Activated CD4-positive, CD25-positive, alpha-beta regulatory T cell (primary cell): ENCODE results near the gene CDCA8.
A peak's percentile ranks its signal among the peaks of the same experiment; 100 is the strongest.
"Not testable (repeated sequence)": the region's sequence is repeated elsewhere in the genome, so short reads cannot be mapped to it uniquely, and the experiment has no call there.

ENCODE experiments used
- DNase-seq, 4 experiments: peaks; one replicate each; lab custom pipeline; 2025; lab: John Stamatoyannopoulos, UW

CDCA8 gene

DNA sequence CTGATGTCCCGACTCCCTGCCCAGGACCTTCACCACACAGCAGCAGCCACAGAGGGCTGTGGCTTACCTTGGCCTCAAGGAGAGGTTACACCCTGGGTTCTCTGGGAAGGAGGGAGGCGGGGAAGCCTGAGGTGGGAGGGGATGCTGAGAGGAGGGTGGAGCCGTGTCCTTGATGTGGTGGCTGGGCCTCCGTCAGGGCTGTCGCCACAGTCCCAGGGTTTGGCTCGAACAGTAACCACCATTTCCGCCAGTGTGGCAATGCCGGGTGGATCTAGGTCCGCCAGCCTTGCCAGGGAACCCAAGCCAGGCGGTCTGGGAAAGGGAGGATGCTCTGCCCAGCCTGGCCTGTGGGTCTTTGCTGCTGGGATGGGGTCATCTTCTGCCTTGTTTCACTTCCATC, 18.4 kb upstream of the CDCA8 start:
- DNase-seq, result no peak

DNA sequence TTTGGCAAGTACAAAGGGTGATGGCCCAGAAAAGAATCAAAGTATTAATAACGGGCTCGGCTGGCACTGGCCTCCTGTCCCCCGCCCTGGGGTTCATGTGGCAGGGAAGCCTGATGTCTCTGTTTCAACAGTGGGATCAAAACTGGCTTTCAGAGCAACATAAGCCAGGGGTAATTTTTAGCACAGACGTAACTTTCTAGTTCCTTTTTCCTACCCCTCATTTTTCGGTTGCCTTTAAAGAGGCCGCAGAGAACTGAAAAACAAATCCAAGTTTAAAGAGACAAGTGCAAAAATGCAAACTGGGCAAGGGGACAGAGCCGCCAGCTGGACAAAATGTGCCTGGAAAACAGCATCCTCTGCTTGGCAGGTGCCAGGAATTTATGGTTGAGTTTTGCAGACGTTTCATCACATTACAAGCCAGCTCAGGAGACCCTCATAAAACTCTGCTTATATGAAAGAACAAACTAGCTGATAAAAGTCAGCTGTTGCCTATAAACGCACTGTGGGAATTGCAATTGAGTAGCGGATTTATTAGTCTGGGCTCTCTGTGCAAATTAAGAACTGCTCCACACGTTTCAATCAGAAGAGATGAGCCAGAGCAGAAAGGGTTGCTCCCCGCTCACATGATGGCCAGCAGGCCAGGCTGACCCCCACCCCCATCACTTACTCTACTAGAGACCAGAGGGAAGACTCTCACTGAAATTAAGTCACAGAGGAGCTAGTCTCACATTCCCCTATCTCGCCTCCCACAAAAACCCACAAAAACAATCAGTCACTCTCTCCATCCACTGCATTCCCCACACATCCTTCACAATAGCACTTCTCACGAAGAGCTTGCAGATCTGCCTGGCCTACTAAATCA, 15.8 kb upstream of the CDCA8 start:
- no peak for DNase-seq

DNA sequence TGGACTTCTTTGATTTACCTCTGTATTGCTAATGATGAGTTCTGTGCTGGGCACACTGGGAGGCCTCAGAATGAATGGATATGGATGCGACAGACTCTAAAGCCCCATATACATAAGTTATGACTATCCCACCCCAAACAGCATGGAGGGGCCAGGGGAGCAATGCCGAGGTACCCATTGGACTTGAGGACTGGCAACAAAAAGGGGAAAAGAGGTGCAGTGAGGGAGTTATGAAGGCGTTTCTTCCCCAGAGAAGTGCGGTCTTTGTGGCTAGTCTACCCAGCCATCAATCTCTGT, 15.2 kb upstream of the CDCA8 start:
- no peak for DNase-seq

DNA sequence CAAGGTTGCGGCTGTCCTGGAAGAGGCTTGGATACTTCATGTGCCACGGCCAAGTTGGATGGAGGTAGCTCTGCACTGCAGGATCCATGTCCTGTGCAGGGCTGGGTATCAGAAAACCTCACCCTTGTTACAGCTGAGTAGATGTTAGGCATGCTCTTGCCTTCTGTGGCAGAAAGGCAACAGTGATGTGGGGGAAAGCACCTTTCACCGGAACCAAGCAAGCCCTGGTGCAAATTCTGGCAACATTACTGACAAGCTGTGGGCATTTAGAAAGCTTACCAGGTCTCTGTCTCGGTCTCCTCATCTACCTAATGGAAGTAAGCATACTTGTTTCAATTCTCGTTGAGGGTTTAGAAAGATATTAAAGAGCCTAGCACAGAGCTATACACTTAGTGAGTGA, 14.5 kb upstream of the CDCA8 start:
- no peak for DNase-seq

DNA sequence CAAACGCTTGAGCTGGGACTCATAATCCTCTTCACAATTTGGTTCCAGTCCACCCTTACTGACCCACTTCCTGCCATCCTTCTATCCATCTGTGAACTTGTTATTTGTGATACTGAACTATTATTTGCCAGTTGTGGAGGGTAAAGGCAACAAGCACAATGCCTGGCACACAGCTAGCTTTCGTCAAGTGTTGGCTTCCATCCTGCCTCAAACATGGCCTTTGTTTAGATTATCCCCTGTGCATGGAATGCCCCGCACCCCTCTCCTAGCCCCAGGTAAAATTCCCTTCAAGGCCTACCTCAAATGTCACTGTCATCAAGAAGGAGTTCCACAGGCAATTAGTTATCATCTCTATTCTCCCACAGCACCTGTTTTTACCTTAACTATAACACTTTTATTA, 11.4 kb upstream of the CDCA8 start:
- DNase-seq, result no peak

DNA sequence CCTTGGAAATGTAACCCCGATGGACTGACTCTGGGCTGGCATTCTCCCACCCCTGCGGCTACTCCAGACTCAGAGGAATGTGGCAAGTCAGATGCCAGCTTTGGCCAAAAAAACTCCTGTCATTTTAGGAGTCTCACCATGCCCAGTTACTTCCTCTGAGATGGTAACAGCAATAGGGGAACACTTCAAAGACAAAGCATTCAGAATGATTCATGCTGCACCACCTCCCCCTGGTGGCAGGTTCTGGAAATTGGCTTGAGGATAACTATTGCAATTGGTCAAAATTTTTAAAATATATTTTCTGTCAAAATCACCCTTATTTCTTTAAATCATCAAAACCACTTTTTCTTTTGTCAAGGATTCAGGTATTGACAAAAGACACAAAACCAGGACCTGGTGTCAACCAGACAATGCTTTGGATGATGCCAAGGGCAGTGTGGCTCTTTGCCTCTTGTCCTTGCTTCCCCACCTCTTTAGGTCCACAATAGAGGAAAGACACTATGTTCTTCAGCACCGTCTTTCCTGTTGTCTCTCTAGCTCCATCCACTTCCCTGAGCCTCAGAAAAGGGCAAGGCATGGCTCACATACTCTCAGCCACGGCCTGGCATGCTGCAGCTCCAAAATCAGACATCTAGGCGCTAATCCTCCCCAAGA, 9.9 kb upstream of the CDCA8 start:
- DNase-seq, result peak; percentile 47 to 74 (median 56)

DNA sequence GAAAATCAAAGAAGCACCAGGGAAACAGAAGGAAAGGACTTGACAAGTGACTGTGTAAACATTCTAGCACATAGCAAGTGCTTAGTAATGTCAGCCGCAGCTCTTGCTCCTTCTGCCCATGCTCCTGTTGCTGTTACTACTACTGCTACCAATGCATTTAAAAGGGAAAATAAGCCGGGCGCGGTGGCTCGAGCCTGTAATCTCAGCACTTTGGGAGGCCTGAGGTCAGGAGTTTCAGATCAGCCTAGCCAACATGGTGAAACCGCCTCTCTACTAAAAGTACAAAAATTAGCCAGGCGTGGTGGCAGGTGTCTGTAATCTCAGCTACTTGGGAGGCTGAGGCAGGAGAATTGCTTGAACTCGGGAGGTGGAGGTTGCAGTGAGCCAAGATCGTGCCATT, 8.1 kb upstream of the CDCA8 start:
- DNase-seq, result not testable (repeated sequence)

DNA sequence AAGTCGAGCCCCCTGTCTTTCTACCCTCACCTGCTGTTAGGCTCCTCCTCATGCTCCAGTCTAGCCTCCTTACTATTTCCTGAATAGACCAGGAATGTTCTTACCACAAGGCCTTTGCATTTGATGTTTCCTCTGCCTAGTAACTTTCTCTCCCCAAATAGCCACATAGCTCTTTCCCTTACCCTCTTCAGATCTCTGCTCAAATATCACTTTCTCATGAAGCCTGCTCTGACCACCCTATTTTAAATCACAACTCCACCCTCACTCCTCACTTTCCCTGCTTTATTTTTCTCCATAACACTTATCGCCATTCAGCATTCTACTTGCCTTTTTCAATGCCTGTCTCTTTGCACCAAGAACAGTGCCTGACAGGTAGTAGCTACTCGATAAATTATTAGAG, 6.6 kb upstream of the CDCA8 start:
- DNase-seq, result no peak

DNA sequence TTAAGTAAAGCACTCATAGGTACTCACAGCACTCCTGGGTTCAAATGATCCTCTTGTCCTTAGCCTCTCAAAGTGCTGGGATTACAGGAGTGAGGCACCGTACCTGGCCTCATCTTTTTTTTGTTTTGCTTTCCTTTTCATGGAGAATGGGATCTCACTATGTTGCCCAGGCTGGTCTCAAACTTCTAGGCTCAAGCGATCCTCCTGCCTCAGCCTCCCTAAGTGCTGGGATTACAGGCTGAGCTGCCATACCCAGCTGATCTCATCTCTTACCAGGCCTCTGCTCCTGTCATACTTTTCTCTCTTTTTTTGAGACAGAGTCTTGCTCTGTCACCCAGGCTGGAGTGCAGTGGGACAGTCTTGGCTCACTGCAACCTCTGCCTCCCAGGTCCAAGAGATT, 4.6 kb upstream of the CDCA8 start:
- not testable (repeated sequence) for DNase-seq

DNA sequence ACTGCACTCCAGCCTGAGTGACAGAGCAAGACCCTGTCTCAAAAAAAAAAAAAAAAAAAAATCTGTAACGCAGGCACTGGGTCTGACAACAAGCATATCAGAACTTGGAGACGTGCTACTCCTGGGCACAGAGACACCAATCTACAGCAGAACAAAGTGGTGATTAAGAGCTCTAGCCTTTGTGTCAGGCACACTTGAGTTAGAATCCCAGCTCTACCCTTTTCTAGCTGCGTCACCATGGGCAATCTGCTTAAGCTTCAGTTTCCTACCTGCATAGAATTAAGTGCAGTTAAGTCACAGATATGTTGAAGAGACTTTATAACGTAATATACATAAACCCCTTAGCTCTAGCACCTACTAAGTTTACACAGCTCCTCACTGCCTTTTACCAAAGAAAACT, 3.4 kb upstream of the CDCA8 start:
- no peak for DNase-seq

DNA sequence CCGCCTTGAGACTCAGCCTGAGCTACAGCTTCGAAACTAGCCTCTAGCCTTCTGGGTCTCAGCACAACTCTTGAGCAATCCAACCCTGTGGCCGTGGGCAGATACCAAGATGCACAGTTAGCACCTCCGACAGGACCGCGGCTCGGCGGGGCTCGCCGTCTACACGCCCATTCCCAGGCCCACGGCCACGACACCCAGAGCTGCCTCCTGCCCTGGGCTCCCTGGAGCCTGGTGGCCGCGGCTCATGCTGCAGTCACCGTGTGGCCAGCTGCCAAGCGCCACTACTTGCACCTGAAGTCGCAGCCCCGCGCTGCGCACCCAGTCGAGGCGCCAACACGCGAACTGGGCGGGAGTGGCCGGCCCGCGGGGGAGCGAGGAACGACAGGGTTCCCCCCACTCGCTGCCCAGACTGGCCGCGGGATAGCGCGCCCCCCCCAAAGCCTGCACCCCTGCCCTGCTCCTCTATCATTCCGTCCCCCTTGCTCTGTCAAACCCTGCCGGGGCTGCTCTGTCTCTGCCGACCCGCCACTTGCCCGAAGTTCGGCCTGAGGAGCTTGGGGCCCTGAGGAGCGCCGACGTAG, 729 bp upstream of the CDCA8 start:
- peak in 2 of 4 experiments; percentile 7 to 37 for DNase-seq

DNA sequence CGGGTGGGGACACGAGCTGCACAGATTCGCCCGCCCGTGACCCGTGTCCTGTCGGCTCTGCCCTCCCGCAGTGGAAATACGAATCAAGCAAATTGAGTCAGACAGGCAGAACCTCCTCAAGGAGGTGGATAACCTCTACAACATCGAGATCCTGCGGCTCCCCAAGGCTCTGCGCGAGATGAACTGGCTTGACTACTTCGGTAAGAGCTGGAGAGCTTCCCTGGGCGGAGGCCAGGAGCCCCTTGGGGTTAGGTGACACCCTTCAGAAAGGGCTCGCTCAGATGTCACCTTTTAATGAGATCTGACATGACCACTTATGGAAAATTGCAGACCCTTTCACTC, 489 bp downstream of the CDCA8 start:
- no peak for DNase-seq

DNA sequence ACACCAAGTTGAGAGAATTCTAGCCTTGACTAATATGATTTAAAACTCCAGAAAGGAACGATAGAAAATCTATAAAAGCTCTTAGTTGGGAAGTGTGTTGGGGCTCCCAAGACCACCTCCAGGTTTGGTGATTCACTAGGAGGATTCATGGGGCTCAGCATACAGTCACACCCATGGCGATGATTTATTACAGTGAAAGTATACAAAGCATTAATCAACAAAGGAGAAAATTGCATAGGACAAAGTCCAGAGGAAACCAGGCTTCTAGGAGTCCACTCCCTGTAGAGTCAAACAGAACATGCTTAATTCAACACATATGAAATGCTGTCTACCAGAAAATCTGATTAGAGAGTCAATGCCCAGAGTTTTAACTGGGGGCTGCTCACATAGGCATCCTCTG, 4.8 kb downstream of the CDCA8 start:
- no peak for DNase-seq

DNA sequence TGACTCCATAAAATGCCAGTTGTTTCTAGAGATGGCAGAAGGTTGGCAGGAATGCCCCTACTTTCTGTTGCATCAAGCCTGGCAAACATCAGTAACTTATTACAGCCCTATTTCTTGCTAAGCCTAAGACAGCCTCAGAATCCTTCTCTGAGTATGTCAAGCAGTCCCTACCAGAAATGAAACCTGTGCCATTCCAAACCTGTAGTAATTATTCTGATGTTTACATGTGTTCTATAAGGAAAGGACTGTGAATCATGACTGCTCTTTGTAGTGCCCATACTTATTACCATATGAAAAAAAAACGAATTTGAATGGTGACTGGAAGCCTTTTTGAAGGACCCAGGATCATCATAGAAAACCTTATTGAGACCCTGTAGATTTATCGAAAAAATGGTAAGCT, 5.4 kb downstream of the CDCA8 start:
- no peak for DNase-seq

DNA sequence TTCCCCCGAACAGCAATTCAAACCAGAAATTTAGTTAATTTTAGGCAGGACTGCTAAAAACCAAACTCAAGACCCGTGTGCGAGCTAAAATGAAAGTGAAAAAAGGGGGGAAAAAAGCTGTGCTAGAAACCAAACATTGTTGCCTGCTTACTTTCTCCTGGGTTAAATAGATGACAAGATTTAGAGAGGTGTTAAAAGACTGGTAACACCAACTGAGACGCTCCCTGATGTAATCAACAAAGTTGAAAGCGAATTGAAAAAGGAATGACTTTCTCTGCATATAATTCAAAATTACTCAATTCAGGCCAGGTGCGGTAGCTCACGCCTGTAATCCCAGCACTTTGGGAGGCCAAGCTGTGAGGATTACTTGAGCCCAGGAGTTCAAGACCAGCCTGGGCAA, 6.8 kb downstream of the CDCA8 start:
- no peak for DNase-seq

DNA sequence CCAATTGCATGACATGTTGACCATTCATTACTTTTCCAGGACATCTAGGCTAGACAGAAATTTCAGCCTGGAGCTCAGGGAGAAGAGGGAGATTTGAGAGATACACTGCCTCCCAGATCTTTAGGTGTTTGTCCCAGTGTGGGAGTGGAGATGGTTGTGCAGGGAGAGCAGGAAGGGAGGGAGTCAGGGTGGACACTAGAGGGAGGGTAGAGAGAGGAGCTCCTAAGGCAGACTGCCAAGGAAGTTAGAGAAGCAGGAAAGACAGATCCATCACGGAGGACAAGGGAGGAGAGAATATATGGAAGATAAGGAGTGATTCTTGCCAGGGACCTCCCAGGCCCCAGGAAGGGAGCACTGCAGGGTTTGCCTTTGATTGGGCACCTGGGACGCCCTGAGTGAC, 8.7 kb downstream of the CDCA8 start:
- no peak for DNase-seq

DNA sequence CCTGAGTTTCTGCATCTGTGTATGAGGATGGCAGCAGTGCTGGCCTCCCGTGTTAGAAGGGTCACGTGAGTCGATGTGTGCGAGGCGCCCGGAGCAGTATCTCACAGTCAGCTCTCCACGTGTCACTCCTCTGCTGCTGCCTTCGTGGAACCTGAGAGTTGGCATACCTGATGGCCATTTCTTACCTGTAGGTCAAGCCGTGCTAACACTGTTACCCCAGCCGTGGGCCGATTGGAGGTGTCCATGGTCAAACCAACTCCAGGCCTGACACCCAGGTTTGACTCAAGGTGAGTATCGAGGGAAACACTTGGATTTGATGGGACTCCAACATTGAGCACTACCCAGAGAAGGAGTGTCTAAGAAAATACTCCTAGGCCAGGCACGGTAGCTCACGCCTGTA, 10.7 kb downstream of the CDCA8 start:
- DNase-seq, result no peak

DNA sequence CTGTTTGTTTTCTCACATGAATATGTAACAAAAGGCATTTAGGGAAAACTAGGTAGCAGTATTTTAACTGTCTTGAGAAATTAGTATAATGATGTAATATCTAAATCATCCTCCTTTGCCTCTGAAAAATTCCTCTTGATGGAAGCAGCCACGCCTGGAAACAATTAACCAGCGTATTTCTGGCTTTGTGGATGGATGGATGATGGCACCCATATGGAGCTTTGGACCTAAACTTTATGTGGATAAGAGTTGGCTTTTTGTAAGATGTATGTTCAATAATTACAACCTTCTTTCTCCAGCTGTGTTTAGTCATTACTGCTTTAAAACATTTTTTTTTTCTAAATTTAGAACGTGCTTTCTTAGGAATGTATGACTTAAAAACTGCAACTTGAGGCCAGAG, 12.7 kb downstream of the CDCA8 start:
- DNase-seq, result no peak

DNA sequence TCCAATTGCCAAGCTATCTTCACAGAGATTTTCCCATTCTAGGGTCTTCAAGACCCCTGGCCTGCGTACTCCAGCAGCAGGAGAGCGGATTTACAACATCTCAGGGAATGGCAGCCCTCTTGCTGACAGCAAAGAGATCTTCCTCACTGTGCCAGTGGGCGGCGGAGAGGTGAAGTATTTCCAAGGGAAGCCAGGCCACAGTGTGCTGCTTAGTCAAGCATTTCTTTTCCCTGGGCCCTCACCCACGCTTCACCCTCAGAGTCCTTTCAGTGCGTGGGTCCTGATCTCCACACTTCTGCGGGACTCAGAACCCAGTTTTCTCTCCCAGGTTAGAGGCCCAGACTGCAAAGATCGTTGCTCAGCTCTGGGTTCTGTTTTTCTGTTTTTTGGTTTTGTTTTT, 13.1 kb downstream of the CDCA8 start:
- no peak for DNase-seq

DNA sequence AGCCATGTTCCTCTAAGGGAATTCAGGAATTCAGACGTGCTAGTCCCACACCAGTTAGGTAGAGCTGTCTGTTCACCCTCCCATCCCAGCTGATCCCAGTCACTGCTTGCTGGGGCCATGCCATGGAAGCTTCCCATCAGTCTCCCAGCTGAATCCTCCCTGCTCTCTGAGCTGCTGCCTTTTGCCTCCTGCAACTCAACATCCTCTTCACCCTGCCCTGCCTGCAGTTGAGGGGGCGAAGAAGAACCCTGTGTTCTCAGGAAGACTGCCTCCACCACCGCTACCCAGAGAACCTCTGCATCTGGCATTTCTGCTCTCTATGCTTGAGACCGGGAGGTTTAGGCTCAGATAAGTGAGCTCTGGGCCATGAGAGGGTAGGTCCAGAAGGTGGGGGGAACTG, 16.2 kb downstream of the CDCA8 start:
- DNase-seq, result no peak

DNA sequence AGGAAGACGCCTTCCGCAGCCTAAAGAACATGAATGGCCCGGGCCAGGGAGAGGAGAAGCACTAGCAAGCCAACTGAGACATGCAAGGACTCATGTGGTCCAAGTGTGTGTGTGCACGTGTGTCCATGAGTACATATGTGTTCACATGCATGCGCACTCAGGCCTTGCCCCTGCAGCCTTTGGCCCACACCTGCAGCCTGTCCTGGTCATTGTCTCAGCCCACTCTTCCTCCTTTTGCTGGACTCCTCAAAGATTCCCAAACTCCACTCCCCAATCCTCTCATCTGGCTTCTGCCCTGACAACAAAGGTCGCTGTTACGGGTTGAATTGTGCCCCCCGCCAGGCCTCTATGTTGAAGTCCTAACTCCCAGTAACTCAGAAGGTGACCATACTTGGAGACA, 21.9 kb downstream of the CDCA8 start:
- DNase-seq, result no peak

DNA sequence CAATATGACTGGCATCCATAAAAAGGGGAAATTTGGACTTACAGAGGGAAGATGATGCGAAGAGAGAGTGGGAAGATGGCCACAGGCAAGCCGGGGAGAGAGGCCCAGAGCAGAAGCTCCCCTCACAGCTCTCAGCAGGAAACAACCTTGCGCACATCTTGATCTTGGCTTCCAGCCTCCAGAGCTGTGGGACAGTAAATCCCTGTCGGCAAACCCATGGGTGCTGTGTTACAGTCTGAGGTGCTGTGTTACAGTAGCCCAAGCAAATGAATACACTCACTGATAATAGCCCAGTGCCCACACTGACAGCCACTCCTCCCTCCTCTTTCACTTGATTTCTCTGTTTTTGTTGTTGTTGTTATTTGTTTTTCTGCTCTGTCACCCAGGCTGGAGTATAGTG, 22.4 kb downstream of the CDCA8 start:
- DNase-seq, result no peak

DNA sequence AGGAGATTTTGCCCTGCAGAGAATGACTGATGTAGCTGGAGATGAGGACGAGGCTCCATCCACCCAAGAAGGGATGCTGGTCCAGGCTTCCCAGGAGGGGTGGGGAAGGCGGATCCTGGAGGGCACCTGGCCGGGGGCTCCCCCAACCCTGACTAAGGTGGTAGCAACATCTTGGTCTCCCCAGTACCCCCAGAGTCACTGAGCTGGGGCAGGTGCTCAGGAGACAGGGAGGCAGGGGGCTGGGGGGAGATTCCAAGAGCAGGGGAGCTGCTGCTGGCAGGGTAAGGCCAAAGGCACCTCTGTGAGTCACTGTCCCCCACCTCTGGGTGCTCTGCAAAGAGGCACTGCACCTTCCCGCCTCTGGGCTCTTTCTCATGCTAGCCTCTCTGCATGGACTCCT, 24.0 kb downstream of the CDCA8 start:
- DNase-seq, result no peak

DNA sequence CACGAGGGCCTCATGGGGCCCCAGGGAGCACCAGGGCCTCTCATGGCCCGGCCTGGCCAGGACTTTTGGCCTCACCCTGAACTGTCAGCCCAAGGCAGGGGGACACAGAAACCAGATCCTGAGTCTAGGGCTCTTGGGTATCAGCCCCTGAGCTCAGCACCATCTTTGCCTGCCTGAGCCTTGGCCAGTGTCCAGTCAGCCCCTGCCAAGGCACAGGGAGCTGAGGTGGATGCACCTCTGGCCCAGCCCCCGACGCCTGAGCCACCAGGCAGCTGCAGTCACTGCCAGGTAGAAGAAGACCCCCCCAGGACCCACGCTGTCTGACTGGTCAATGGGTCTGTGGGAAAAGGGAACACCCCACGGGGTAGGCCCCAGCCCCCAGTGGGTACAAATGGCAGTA, 25.3 kb downstream of the CDCA8 start:
- DNase-seq, result no peak
